Lower lobe of right lung (tissue), 2 donors: ENCODE measurements around the gene CRYGN. TPM values are rescaled to one million over a fixed set of nuclear protein-coding genes. Genes with fewer than 3 reads are reported as not detected.

ENCODE experiments used
- ATAC-seq, 2 donors: fragments of 200-7000 bp; cut with Tn5 transposase; one replicate each; pipeline ENCODE4 v1.9.1; 2020 to 2022; ENCODE audit warnings: mild to moderate bottlenecking in 2 of 2, moderate library complexity in 2 of 2
- DNase-seq: peaks from one replicate; pipeline ENCODE4 v3.0.0-alpha.2; 2020
- H3K27ac ChIP-seq: fragments of 200-600 bp; one replicate; pipeline ENCODE4 v1.8.0; 2022
- H3K27me3 ChIP-seq: fragments of 200-600 bp; one replicate; pipeline ENCODE4 v1.8.0; 2022; ENCODE audit warnings: low read depth
- H3K36me3 ChIP-seq: fragments of 200-600 bp; one replicate; pipeline ENCODE4 v1.8.0; 2022; ENCODE audit warnings: mild to moderate bottlenecking
- H3K4me1 ChIP-seq: fragments of 200-600 bp; one replicate; pipeline ENCODE4 v1.8.0; 2022
- H3K4me3 ChIP-seq: fragments of 200-600 bp; one replicate; pipeline ENCODE4 v1.8.0; 2022; ENCODE audit warnings: mild to moderate bottlenecking
- H3K9me3 ChIP-seq: fragments of 200-600 bp; one replicate; pipeline ENCODE4 v1.8.0; 2022
- intact Hi-C: fragments of 100-400 bp; cut with DNase I; formaldehyde crosslinking; loops from one replicate; pipeline ENCODE4 v1.11.0; 2022
- total RNA-seq: library from RNA; stranded (reverse); fragmentation: NEBNext Ultra II Directional; extraction: Animal tissue kit (Norgen Biotek cat#: 25700); gene quantifications from one replicate; pipeline ENCODE4 v1.2.1, GENCODE V29; 2021
- TF ChIP-seq, protein P1 (sequence below): fragments of 200-600 bp; IDR thresholded peaks from one replicate; pipeline ENCODE4 v1.8.0; 2022; ENCODE audit warnings: antibody characterized with exemption, mild to moderate bottlenecking
- donor health status: DM: no; HTN: yes; CAD: no; lungs with severe emphysema.

The CRYGN gene
- total RNA-seq, 1 donor from 2014 or later = not detected

DNA sequence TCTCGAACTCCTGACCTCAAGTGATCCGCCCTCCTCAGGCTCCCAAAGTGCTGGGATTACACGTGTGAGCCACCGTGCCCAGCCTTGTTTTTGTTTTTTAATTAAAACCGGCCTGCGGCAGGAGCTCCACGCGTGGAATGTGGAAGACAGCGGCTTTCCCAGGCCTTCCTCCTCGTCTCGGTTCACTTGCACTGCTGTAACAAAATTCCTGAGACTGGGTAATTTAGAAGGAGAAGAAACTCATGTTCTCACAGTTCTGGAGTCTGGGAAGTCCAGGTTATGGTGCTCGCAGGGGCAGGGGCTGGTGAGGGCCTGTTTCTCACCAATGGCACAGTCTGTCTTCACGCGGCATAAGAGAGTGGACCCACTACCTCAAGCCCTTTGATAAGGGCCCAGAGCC lies 14.4 kb upstream of the CRYGN start:
- DNase-seq (no peak), ATAC-seq (no peak)
- intact Hi-C loops = no loop called here
- Histone ChIP-seq H3K4me1 (peaks cover under 1% of the 10 kb centered on the region), H3K27me3 (peaks cover 3% of the 10 kb centered on the region), H3K9me3 (no peaks in the 10 kb centered on the region), H3K4me3 (no peak overlapping the region), H3K27ac (no peak overlapping the region), H3K36me3 (no peaks in the 10 kb centered on the region)
- TF ChIP-seq, protein P1, sequence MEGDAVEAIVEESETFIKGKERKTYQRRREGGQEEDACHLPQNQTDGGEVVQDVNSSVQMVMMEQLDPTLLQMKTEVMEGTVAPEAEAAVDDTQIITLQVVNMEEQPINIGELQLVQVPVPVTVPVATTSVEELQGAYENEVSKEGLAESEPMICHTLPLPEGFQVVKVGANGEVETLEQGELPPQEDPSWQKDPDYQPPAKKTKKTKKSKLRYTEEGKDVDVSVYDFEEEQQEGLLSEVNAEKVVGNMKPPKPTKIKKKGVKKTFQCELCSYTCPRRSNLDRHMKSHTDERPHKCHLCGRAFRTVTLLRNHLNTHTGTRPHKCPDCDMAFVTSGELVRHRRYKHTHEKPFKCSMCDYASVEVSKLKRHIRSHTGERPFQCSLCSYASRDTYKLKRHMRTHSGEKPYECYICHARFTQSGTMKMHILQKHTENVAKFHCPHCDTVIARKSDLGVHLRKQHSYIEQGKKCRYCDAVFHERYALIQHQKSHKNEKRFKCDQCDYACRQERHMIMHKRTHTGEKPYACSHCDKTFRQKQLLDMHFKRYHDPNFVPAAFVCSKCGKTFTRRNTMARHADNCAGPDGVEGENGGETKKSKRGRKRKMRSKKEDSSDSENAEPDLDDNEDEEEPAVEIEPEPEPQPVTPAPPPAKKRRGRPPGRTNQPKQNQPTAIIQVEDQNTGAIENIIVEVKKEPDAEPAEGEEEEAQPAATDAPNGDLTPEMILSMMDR = no peak

GRCh38 chr7:151453326-151453791 lies 13.4 kb upstream of the CRYGN start:
- intact Hi-C loops = no loop called here
- DNase-seq = no peak
- Histone ChIP-seq H3K9me3 (no peaks in the 10 kb centered on the region), H3K27me3 (peaks cover 4% of the 10 kb centered on the region), H3K27ac (no peak overlapping the region), H3K4me3 (no peak overlapping the region), H3K4me1 (peaks cover 2% of the 10 kb centered on the region), H3K36me3 (no peaks in the 10 kb centered on the region)
- TF ChIP-seq, protein P1 = no peak
- no peak for ATAC-seq

DNA sequence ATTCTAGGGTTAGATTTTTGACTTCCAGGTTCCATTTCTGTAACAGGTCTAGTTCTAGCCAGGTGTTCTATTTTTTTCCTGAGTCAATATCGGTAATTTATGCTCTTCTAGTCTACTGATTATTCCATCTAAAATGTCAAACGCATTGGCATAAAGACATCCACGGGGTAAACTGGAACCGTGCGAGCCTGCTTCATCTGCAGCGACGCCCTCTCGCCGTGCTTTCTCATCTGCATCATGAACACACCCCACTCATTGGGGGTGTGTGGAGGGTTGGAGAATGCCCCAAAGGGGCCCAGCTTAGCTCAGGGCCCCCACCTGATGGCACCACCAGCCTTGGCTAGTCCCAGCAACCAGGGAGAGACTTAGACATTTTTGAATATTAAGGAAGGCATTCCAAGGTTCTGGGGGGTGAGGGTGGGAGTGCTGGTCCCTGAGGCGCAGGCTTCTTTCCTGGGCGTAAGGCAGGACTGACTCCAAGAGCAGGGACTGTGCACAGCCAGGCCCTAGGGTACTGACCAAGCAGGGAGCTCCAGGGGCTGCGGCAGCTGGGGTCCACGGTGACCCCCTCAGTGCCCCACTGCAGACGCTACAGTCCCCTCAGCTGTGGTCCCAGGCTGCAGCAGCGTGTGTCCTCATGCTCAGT lies 12.9 kb upstream of the CRYGN start:
- Histone ChIP-seq H3K36me3 (no peaks in the 10 kb centered on the region), H3K4me3 (no peak overlapping the region), H3K27me3 (peaks cover 4% of the 10 kb centered on the region), H3K9me3 (no peaks in the 10 kb centered on the region), H3K4me1 (peaks cover 7% of the 10 kb centered on the region), H3K27ac (no peak overlapping the region)
- no peak for ATAC-seq
- no peak for DNase-seq
- TF ChIP-seq, protein P1 = no peak
- intact Hi-C loops = no loop called here

DNA sequence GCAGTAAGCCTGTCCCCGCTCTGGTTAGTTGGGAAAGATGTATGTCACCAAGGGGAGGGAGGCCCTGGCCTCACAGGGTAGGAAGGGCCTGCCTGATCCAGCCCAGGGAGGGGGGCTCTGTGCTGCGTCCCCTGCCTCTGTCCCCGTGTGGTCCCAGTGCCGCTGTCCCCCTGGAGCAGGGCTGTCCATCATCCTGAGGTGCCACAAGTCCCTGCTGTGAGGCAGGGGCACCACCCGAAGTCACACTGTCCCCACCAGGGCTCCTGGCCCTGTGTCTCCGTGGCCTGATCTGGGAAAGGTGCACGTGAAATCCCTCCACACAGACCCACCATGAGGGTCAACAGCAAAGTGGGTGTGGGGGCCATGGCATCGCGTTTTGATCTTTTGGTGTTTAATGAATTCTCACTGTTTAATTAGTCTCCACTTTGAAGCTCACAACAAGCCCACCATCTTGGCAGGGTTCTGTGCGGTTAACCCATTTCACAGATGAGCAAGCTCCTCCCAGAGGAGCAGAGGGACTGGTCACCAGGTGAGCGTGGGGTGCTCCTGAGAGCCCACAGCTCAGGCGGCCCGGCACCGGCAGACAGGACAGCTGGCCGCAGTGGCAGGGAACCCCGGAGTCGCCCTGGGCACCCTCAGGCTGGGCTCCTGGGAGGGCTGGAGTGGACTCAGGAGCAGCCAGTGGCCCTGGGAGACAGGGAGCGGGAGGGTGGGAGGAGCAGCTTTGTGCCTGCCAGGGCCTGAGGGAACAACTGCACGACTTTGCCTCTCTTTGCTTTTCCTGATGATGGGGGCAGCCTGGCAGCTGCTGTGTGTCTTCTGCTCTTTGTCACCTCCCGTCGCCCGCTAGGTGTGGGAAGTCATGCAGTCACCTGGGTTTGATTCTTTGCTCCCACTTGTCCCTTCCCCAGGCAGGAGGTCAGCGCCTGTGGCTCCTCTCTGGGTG lies 12.0 kb upstream of the CRYGN start:
- Histone ChIP-seq H3K4me1 (peaks cover 8% of the 10 kb centered on the region), H3K9me3 (no peaks in the 10 kb centered on the region), H3K27ac (no peak overlapping the region), H3K36me3 (no peaks in the 10 kb centered on the region), H3K4me3 (no peak overlapping the region), H3K27me3 (peaks cover 4% of the 10 kb centered on the region)
- DNase-seq = no peak
- no peak for ATAC-seq
- TF ChIP-seq, protein P1 = no peak
- intact Hi-C loops = no loop called here

DNA sequence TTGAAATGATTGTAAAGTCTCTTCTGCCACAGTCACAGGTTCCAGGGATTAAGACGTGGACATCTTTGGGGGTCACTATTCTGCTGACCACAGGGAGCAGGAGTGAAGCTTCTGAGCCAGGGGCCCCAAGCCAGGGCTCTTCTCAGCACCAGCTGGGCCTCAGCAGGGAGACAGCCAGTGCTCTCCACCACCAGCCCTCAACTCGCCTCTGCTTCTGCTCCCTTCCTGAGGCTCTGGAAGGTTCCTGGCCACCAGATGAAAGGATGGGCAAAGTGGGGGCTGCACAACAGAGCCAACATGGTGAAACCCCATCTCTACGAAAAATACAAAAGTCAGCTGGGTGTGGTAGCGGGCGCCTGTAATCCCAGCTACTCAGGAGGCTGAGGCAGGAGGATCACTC lies 11.2 kb upstream of the CRYGN start:
- intact Hi-C loops = no loop called here
- TF ChIP-seq, protein P1 = no peak
- H3K27me3 ChIP-seq = peaks cover 4% of the 10 kb centered on the region
- no peak overlapping the region for H3K4me3 ChIP-seq
- no peak overlapping the region for H3K27ac ChIP-seq
- DNase-seq = no peak
- H3K36me3 ChIP-seq = no peaks in the 10 kb centered on the region
- H3K4me1 ChIP-seq = peaks cover 8% of the 10 kb centered on the region
- no peaks in the 10 kb centered on the region for H3K9me3 ChIP-seq
- no peak for ATAC-seq
